Hepatocyte (in vitro differentiated cells): ENCODE results near the gene ILF3. TPM values are rescaled to one million over a fixed set of nuclear protein-coding genes. Genes with fewer than 3 reads are reported as not detected.

Experiments used
- DNase-seq: peaks from one replicate; pipeline ENCODE4 v3.0.0-alpha.2; 2016; ENCODE audit warnings: low spot score
- H2AFZ ChIP-seq: fragments of 200-600 bp; sonication (generic); 2 replicates; pipeline ENCODE4 v1.6.0; 2016; ENCODE audit warnings: antibody characterized with exemption, mild to moderate bottlenecking
- H3K27ac ChIP-seq: fragments of 200-600 bp; sonication (generic); 2 replicates; pipeline ENCODE4 v1.5.1; 2016; ENCODE audit warnings: mild to moderate bottlenecking
- H3K27me3 ChIP-seq: fragments of 200-600 bp; sonication (generic); 2 replicates; pipeline ENCODE4 v1.6.1; 2016
- H3K36me3 ChIP-seq: fragments of 200-600 bp; sonication (generic); replicated peaks from 2 replicates; pipeline ENCODE4 v1.5.1; 2016; ENCODE audit warnings: low read depth; ENCODE audit not compliant: insufficient read depth
- H3K4me1 ChIP-seq: fragments of 200-600 bp; sonication (generic); 2 replicates; pipeline ENCODE4 v1.5.1; 2016; ENCODE audit warnings: mild to moderate bottlenecking, moderate library complexity; ENCODE audit not compliant: insufficient read depth
- H3K4me2 ChIP-seq: fragments of 200-600 bp; sonication (generic); 2 replicates; pipeline ENCODE4 v1.6.0; 2016
- H3K4me3 ChIP-seq: fragments of 200-600 bp; sonication (generic); 2 replicates; pipeline ENCODE4 v1.5.1; 2016; ENCODE audit warnings: mild to moderate bottlenecking
- H3K79me2 ChIP-seq: fragments of 200-600 bp; sonication (generic); 2 replicates; pipeline ENCODE4 v1.6.0; 2017; ENCODE audit warnings: mild to moderate bottlenecking
- H3K9me2 ChIP-seq: fragments of 200-600 bp; sonication (generic); replicated peaks from 2 replicates; pipeline ENCODE4 v1.6.0; 2017; ENCODE audit warnings: mild to moderate bottlenecking; ENCODE audit not compliant: insufficient read depth
- H3K9me3 ChIP-seq: fragments of 200-600 bp; sonication (generic); 2 replicates; pipeline ENCODE4 v1.5.1; 2016; ENCODE audit warnings: low read depth, mild to moderate bottlenecking
- H4K20me1 ChIP-seq: fragments of 200-600 bp; sonication (generic); 2 replicates; pipeline ENCODE4 v1.6.0; 2016; ENCODE audit warnings: mild to moderate bottlenecking; ENCODE audit not compliant: insufficient read depth, poor library complexity, severe bottlenecking
- CTCF ChIP-seq: fragments of 200-600 bp; sonication (generic); IDR thresholded peaks from 2 replicates; pipeline ENCODE4 v1.5.1; 2016; ENCODE audit warnings: antibody characterized with exemption, mild to moderate bottlenecking; ENCODE audit not compliant: poor library complexity
- EZH2 ChIP-seq: fragments of 200-600 bp; sonication (generic); IDR thresholded peaks from 2 replicates; pipeline ENCODE4 v1.6.1; 2016; ENCODE audit warnings: antibody characterized with exemption, mild to moderate bottlenecking, borderline replicate concordance
- EZH2phosphoT487 ChIP-seq: fragments of 200-600 bp; sonication (generic); IDR thresholded peaks from one replicate; pipeline ENCODE4 v1.6.1; 2018; ENCODE audit warnings: antibody characterized with exemption, mild to moderate bottlenecking, low read depth, moderate library complexity; ENCODE audit not compliant: unreplicated experiment, severe bottlenecking
- WGBS: methylation state at CpG from one replicate; pipeline ENCODE4 v1.1.6; 2016; ENCODE audit warnings: low lambda C conversion rate; ENCODE audit errors: missing lambda C conversion rate; 5-methylcytosine and 5-hydroxymethylcytosine counted together
- microRNA counts: library from miRNA; unstranded; fragments of <30 nt; microRNA quantifications from one replicate; lab custom pipeline; 2017
- microRNA-seq: library from miRNA; unstranded; fragments of <30 nt; microRNA quantifications from one replicate; pipeline ENCODE4, GENCODE V29; 2017
- polyA plus RNA-seq: library from polyadenylated mRNA; unstranded; fragments of >200 nt; fragmentation: Nextera tagmentation; extraction: Ambion mirVana; gene quantifications from 2 replicates; pipeline ENCODE4 v1.2.1, GENCODE V29; 2016
- small RNA-seq: library from RNA; depleted of rRNA; stranded (forward); fragments of <200 nt; gene quantifications from one replicate; pipeline ENCODE3, GENCODE V24; 2014
- total RNA-seq: library from RNA; depleted of rRNA; stranded (reverse); fragments of >200 nt; gene quantifications from 2 replicates; pipeline ENCODE4 v1.2.3, GENCODE V29; 2014

Gene ILF3
- total and polyA plus RNA-seq, 2 experiments from 2014 or later, result 120 to 149 TPM

GRCh38 chr19:10737722-10738121 lies 83.6 kb downstream of the ILF3 start:
- H3K9me3 ChIP-seq, result no peaks in the 10 kb centered on the region
- peak overlapping the region; percentile 34 for H3K27ac ChIP-seq
- no peak overlapping the region for H3K4me2 ChIP-seq
- H3K4me1 ChIP-seq, result peaks cover 8% of the 10 kb centered on the region
- DNase-seq, result no peak
- peaks cover 16% of the 10 kb centered on the region for H4K20me1 ChIP-seq
- H3K36me3 ChIP-seq, result no peaks in the 10 kb centered on the region
- 95% methylated on average over 9 of the region's 9 CpGs for WGBS
- no peak for TF ChIP-seq EZH2phosphoT487
- no peak for TF ChIP-seq CTCF
- no peak for TF ChIP-seq EZH2
- no peaks in the 10 kb centered on the region for H3K9me2 ChIP-seq
- no peaks in the 10 kb centered on the region for H3K27me3 ChIP-seq
- H3K4me3 ChIP-seq, result no peak overlapping the region
- no peak overlapping the region for H2AFZ ChIP-seq
- peaks cover 95% of the 10 kb centered on the region for H3K79me2 ChIP-seq

GRCh38 chr19:10740798-10741197 lies 86.7 kb downstream of the ILF3 start:
- Histone ChIP-seq H4K20me1 (peaks cover 12% of the 10 kb centered on the region), H3K4me1 (peaks cover 21% of the 10 kb centered on the region), H3K9me2 (no peaks in the 10 kb centered on the region), H2AFZ (no peak overlapping the region), H3K27ac (peak overlapping the region; percentile 96), H3K9me3 (no peaks in the 10 kb centered on the region), H3K27me3 (no peaks in the 10 kb centered on the region), H3K4me2 (peak overlapping the region; percentile 36), H3K36me3 (no peaks in the 10 kb centered on the region), H3K79me2 (peaks cover 94% of the 10 kb centered on the region), H3K4me3 (no peak overlapping the region)
- WGBS, result 61% methylated on average over 3 of the region's 3 CpGs
- TF ChIP-seq EZH2 (no peak), CTCF (no peak), EZH2phosphoT487 (no peak)
- no peak for DNase-seq

MicroRNAs encoded within 50 kb of the gene (microRNA counts, 767-probe panel; counts per million panel counts)
- not detected for microRNA hsa-miR-638 (lab: Ali Mortazavi, UCI)

Small RNA genes within 50 kb of the gene (microRNA-seq; reads per million reads assigned to microRNA genes)
- gene MIR638, result not detected

Small RNA genes within 50 kb of the gene (small RNA-seq; reads per million reads assigned to genes)
- gene MIR638, result not detected

Other genes starting within 250 kb of the ILF3 start
- gene PDE4A, start 233.8 kb upstream of the ILF3 start, total RNA-seq, result 1.3 and 2.8 TPM in 2 replicates
- 4.3 and 5.8 TPM in 2 replicates for gene PDE4A, start 233.8 kb upstream of the ILF3 start, polyA plus RNA-seq
- gene KEAP1, start 151.0 kb upstream of the ILF3 start, total RNA-seq, result 47.2 and 48.2 TPM in 2 replicates
- 44.7 and 66.8 TPM in 2 replicates for gene KEAP1, start 151.0 kb upstream of the ILF3 start, polyA plus RNA-seq
- gene S1PR5, start 136.9 kb upstream of the ILF3 start, total RNA-seq, result 0.17 and 0.56 TPM in 2 replicates
- gene S1PR5, start 136.9 kb upstream of the ILF3 start, polyA plus RNA-seq, result 0.38 and 0.75 TPM in 2 replicates
- gene ATG4D, start 110.4 kb upstream of the ILF3 start, total RNA-seq, result 13.1 and 24.1 TPM in 2 replicates
- 34.5 and 40.0 TPM in 2 replicates for gene ATG4D, start 110.4 kb upstream of the ILF3 start, polyA plus RNA-seq
- 7.8 and 9.2 TPM in 2 replicates for gene KRI1, start 88.3 kb upstream of the ILF3 start, total RNA-seq
- 18.3 and 22.0 TPM in 2 replicates for gene KRI1, start 88.3 kb upstream of the ILF3 start, polyA plus RNA-seq
- 5.0 and 6.4 TPM in 2 replicates for gene CDKN2D, start 85.4 kb upstream of the ILF3 start, total RNA-seq
- 13.9 and 15.0 TPM in 2 replicates for gene CDKN2D, start 85.4 kb upstream of the ILF3 start, polyA plus RNA-seq
- gene AP1M2, start 67.0 kb upstream of the ILF3 start, total RNA-seq, result 63.7 and 66.5 TPM in 2 replicates
- 67.4 and 69.4 TPM in 2 replicates for gene AP1M2, start 67.0 kb upstream of the ILF3 start, polyA plus RNA-seq
- 37.2 and 44.4 TPM in 2 replicates for gene SLC44A2, start 28.8 kb upstream of the ILF3 start, total RNA-seq
- 91.3 and 100 TPM in 2 replicates for gene SLC44A2, start 28.8 kb upstream of the ILF3 start, polyA plus RNA-seq
- gene QTRT1, start 47.1 kb downstream of the ILF3 start, total RNA-seq, result 19.5 and 21.7 TPM in 2 replicates
- 52.8 and 67.7 TPM in 2 replicates for gene QTRT1, start 47.1 kb downstream of the ILF3 start, polyA plus RNA-seq
- gene DNM2, start 63.7 kb downstream of the ILF3 start, total RNA-seq, result 87.9 and 93.9 TPM in 2 replicates
- gene DNM2, start 63.7 kb downstream of the ILF3 start, polyA plus RNA-seq, result 130 and 132 TPM in 2 replicates
- gene TMED1, start 181.9 kb downstream of the ILF3 start, total RNA-seq, result 63.2 and 65.0 TPM in 2 replicates
- 93.1 and 95.4 TPM in 2 replicates for gene TMED1, start 181.9 kb downstream of the ILF3 start, polyA plus RNA-seq
- 3.4 and 3.7 TPM in 2 replicates for gene C19orf38, start 194.1 kb downstream of the ILF3 start, total RNA-seq
- 0.56 and 1.5 TPM in 2 replicates for gene C19orf38, start 194.1 kb downstream of the ILF3 start, polyA plus RNA-seq
- 27.5 and 34.3 TPM in 2 replicates for gene CARM1, start 217.2 kb downstream of the ILF3 start, total RNA-seq
- gene CARM1, start 217.2 kb downstream of the ILF3 start, polyA plus RNA-seq, result 45.1 and 45.7 TPM in 2 replicates